ENCODE results near the gene XYLB. TPM values are rescaled to one million over a fixed set of nuclear protein-coding genes. Genes with fewer than 3 reads are reported as not detected.

Gene XYLB
- total and polyA plus RNA-seq, 2 of the 13 experiments (the other 11 are each of a cell fraction or from before 2014, with no cell fraction given): 25.9 to 30.0 TPM

DNA sequence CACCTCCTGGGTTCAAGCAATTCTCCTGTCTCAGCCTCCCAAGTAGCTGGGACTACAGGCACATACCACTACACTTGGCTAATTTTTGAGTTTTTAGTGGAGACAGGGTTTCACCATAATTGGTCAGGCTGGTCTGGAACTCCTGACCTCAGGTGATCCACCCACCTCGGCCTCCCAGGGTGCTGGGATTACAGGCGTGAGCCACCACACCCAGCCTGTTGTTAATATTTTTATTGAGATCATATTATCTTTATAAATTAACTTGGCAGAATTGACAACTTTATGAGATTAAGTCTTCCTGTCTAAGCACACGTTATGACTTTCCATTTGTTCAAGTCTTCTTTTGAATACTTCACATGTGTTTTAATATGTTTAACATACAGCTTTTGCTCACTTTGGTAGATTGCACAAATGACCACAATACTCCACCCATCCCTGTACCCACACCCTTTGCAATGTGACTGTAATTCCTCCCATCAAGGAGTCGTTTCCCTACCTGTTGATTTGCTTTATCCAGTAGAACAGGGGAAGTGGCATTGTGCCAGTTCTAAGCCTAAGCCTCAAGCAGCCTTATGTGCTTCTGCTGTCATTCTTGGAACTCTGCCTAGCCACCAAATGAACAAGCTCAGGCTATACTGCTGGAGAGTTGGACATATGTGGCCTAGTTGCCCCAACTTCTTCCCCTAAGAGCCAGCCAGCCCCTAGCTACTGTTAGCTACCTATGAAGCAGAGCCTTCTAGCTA is 8.2 kb downstream of the XYLB start (continued):
- TF ChIP-seq ZNF318 (CRISPR knock-in tag; IDR thresholded peaks at IDR 0.05) (no peak), U2AF2 (IDR thresholded peaks at IDR 0.05; ENCODE audit: low read depth, low read length) (no peak), ZNF281 (CRISPR knock-in tag; IDR thresholded peaks at IDR 0.05; ENCODE audit: borderline replicate concordance) (no peak)
- TF ChIP-seq, protein P1, sequence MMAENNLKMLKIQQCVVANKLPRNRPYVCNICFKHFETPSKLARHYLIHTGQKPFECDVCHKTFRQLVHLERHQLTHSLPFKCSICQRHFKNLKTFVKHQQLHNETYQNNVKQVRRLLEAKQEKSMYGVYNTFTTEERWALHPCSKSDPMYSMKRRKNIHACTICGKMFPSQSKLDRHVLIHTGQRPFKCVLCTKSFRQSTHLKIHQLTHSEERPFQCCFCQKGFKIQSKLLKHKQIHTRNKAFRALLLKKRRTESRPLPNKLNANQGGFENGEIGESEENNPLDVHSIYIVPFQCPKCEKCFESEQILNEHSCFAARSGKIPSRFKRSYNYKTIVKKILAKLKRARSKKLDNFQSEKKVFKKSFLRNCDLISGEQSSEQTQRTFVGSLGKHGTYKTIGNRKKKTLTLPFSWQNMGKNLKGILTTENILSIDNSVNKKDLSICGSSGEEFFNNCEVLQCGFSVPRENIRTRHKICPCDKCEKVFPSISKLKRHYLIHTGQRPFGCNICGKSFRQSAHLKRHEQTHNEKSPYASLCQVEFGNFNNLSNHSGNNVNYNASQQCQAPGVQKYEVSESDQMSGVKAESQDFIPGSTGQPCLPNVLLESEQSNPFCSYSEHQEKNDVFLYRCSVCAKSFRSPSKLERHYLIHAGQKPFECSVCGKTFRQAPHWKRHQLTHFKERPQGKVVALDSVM (CRISPR knock-in tag; IDR thresholded peaks at IDR 0.05): no peak

All from HepG2 (cell line).